NOMO-1 (cell line): Measurements from ENCODE around the gene SFMBT1.

Source experiments
- DNase-seq, 2 experiments: peaks; one replicate each; lab custom pipeline; 2025; ENCODE audit not compliant: unreplicated experiment in 2 of 2; lab: John Stamatoyannopoulos, UW

Gene SFMBT1, protein sequence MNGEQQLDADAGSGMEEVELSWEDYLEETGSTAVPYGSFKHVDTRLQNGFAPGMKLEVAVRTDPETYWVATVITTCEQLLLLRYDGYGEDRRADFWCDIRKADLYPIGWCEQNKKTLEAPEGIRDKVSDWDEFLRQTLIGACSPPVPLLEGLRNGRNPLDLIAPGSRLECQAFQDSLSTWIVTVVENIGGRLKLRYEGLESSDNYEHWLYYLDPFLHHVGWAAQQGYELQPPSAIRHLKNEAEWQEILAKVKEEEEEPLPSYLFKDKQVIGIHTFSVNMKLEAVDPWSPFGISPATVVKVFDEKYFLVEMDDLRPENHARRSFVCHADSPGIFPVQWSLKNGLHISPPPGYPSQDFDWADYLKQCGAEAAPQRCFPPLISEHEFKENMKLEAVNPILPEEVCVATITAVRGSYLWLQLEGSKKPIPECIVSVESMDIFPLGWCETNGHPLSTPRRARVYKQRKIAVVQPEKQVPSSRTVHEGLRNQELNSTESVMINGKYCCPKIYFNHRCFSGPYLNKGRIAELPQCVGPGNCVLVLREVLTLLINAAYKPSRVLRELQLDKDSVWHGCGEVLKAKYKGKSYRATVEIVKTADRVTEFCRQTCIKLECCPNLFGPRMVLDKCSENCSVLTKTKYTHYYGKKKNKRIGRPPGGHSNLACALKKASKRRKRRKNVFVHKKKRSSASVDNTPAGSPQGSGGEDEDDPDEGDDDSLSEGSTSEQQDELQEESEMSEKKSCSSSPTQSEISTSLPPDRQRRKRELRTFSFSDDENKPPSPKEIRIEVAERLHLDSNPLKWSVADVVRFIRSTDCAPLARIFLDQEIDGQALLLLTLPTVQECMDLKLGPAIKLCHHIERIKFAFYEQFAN

DNA sequence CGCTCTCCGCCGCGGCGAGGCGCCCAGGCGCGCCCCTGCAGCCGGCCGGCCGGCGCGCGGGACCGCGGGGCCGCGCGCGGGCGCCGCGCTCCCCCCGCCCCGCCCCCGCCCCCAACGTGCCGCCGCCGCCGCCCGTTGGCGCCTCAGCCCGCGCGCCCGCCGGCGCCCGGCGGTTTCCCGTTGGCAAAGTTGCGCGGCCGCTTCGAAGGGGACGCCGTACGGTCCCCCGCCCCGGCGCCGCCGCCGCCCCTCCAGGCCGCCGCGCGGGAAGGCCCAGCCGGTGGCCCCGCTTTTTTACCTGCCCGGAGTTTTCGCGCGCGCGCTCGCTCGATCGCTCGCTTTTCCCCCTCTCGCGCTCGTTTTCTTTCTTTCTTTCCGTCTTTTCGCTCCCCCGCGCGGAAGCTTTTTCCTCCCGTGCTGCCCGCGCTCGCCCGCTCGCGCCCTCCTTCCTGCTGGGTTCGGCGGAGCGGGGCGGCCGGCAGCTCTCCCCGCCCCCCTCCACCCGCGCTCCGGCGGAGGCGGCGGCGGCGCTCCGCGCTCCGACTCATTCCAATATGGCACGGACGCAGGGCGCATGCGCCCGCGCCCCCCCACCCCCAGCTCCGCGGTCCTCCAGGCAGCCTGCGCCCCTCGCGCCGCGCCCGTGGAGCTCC is at the start of gene SFMBT1:
TSS of gene SFMBT1 (minus strand) at position 556 of the 653 bp plus-strand sequence. CDS start 76,945 bp downstream, outside the sequence.
- DNase-seq = peak; percentile 39 to 54

DNA sequence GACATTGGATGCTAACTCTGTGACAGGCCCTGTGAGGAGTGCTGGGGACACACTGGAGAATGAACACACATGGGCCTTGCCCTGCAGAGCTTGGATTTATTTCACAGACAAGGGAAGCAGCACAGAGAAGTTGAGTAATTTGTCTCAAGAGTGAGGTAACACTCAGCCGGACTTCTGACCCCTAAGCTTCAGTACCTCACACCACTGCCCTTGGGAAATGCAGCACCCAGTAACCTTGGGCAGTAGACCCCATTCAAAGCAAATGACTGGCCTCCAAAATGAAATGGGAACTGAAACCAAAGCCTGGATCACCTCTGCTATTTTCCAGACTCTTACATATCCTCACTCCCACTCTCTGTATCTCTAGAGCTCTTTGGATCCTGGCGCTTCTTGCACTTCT is 47.1 kb upstream of the SFMBT1 start:
- peak in 1 of 2 experiments; percentile 30 for DNase-seq

DNA sequence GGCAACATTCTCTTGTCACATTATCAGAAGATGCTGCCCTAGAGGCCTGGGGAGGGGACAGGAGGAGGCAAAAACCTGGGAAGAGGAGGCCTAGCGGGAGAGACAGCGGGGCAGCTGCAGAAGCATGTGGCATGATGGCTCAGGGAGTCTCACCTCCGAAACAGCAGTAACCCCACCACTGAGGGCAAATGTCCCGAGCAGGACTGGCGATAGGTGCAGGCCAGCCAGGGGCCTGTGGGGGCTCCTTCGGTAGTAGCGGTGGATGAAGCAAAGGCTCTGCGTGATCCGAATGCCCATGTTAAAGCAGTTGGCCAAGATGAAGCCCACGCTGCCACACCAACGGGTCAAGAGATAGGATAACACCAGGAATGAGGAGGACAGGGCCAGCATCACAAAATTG is 46.3 kb upstream of the SFMBT1 start:
- no peak for DNase-seq

DNA sequence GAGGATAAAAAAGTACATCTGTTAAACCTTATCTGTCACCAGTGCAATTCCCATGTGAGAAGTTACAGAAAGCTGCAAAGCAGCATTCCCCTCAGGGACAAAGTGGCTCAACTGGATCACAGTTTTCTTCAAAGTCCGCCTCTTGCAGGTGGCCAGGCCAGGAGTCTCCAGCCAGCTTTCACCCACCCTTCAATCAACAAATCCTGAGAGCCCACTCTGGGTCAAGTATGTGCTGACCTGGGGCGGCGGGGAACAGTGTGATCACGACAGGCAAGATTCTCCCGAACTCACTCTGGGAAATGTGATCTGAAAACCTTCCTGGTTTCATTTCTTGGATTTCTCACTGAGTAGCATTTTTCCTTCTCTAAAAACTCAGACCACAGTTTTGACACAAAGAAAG is 45.1 kb upstream of the SFMBT1 start:
- DNase-seq = no peak

DNA sequence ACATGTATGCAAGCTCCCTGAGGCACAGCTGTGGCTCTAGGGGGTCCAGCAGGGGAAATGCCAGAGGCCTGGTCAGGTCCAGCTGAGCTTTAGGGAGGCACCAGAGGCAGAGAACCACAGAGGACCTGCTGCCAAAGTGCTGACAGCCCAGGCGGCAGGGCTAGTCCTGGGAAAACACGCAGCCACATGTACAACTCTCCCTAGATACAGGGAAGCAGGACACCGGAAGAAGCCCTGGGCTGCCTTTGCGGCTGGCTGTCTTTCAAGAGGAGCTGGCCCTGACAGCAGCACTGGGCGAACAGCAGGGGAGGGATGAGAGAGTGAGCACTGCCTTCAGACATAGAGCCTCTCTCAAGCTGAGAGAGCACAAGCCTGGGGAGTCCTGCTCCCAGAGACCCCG is 43.6 kb upstream of the SFMBT1 start:
- DNase-seq = no peak

DNA sequence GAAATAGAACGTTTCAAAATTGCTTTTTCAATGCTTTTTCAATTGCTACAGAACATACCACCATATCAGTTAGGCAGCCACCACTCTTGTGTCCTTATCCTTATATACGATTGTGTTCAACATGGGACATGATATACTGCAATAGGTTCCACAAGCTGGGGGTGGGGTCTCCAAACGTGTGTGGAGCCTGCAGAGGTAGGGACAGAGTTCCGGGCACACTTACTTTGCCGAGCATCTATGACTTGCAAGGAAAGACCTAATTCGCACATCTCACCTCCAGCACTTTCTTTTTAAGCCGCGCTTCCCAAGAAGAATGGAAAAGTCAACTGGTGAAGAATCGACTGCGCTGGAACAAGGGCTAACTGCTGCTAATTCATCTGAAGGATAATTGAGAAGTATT is 39.6 kb upstream of the SFMBT1 start:
- DNase-seq = no peak

DNA sequence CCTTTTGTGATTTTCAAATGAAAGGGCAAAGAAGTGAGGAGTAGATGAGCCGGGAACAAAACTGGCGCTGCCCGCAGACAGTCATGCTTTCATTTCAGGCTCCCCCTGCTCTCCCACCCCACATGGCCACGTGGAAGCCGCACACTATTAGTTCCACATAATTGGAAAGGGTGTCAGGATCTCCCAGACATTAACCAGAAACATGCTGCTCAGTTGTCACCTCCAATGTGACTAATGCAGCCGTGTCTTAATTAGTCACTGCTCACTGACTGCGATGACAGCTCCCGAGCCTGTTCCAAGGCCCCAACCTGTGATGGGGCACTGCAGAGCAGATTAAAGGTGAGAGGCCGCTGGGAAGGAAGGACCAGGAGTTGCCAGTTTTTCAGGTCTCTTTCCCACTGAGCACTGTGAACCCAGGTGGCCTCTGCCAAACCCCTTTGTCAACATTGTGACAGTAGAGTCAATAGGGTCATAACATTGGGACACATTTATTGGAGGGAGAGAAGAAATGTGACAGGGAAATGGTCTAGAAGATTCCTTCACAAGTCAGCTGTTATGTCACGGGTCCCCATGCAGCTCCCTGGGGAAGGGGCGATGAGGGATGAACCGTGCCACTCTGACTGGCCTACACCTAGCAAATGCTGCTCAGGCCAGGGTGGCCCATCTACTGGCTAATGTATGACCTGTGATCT is 38.6 kb upstream of the SFMBT1 start:
- DNase-seq = no peak

DNA sequence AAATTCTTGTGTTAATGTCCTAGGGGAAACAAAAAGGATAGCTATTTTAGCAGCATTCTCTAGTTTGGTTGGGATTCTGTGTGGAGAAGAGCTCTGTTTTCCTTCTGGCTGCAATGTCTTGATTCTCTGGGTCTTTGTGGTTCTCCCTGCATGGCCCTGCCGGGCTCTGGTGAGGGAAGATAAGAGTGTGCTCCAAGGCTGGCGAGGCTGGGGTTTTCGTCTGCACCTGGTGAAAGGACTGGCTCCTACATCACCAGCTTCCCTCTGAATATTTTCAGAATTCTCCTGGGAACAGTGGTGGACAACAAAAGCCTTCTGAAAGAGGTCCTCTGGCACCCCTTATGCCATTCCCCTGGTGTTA is 38.1 kb upstream of the SFMBT1 start:
- DNase-seq = no peak

DNA sequence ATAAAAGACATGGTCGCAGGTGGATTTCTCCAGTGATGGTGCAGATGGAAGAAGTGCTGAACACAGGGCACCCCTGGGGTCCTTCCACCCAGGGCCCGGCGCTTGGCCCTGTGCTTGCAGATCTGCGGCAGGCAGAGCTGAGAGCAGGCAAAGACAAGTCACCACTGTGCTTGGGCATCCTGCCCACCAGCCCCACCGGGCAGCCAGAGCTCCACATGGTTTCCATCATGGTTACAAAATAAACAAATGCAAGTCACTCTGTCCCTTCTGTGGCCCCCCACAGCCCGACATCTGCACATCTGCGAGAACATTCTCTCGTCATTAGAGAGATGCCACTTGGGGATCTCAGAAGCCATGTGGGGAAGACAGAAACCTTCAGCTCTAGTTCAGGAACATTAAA is 37.6 kb upstream of the SFMBT1 start:
- no peak for DNase-seq

DNA sequence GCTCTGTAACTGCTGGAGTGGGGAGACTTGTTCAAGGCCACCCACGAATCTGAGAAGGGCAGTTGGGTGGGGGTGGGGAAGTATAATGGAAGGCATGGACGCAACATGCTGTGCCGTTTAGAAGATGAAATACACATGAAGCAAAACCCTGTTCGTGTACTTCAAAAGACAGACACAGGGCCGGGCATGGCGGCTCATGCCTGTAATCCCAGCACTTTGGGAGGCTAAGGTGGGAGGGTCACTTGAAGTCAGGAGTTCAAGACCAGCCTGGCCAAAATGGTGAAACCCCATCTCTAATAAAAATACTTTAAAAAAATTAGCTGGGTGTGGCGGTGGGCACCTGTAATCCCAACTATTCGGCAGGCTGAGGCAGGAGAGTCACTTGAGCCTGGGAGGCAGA is 36.9 kb upstream of the SFMBT1 start:
- no peak for DNase-seq

DNA sequence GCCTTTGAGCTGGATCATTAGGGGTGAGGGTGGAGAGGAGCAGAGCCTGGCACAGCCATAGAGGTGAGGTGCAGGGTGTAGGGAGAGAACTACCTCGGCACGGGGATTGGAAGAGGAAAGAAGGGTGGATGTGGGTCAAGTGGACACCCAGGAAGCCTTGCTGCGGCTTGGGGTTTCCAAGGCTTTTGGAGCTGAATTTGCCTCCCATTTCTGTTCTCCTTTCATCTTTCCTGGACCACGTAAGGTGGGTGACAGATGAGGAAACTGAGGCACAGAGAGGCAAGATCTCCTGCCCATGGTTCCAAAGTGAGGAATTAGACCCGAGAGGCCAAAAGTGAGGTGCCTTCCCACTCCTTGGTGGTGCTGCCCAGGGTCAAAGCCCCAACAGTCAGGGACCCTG is 35.4 kb upstream of the SFMBT1 start:
- DNase-seq = no peak

DNA sequence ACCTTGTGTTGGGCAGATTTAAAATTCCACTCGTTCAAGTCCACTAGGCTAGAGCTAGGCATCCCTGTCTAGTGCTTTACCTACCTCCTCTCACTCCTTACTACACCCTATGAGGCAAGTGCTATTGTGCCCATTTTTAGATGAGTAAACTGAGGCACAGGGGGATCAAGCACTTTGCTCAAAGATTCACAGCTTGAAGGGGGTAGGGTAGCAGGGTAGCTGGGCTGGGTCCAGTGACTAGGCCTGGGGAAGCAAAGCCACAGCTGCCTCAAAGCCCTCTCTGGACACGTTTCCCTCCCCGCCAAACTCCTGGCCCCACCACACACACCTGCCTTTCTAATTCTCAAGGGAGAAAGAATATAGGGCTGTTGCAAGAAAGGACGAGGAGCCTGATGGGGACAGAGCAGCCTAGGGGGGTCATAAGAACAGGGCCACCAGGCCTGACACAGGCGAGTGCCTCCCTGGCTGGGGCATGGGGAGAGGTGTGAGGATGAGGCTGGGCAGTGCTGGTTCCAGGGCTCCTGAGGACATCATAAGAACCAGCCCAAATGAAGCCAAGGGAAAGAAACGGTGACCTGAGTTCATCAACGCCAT is 34.8 kb upstream of the SFMBT1 start:
- no peak for DNase-seq

DNA sequence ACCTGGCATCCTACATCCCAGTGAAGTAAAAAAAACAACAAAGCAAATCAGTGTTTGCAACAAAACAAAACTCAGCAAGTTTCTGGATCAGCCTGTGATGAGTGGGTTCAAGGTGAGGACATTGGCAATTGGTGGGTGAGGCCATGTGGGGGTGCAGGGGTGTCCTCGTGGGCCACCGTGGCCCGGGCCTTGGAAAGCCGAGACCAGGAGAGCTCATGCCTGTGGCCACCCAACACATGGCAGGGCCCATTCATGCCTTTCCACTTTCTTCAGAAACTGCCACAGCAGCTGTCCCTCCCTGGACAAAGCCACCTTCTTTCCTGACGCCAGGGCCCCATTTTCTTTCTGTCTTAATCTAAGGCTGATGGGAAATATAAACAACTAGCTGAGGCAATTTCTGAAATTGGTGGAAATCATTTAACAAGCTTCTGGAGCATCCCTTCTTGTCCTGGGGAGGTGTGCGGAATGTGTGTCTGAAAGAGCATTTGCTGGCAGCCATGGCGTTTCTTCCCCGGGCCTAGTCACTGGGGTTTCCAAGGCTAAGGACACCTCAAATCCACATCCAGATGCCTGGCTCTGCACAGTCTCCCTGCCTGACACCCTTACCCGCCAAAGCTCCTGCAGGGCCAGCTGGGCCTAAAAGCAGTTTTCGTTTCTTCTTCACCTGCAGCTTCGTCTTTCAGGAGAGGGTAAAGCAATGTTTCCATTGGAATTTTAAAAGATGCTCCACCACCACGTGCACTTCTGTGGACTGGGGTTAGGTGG is 34.1 kb upstream of the SFMBT1 start:
- DNase-seq = no peak

DNA sequence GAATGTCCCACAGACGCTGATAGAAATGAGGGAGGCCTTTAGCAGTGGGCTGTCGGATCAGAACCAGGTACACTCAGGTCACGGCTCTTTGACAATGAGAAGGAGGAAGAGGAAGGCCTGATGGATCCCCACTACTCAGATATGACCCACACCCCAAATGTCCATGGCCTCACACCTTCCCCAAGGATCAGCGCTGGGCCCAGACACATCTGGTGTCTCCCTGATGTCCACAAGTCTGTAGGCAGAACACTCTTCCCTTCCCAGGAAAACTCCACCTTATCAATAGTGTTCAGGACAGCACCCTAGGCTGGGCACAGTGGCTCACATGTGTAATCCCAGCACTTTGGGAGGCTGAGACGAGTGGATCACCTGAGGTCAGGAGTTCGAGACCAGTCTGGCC is 33.3 kb upstream of the SFMBT1 start:
- DNase-seq = no peak

DNA sequence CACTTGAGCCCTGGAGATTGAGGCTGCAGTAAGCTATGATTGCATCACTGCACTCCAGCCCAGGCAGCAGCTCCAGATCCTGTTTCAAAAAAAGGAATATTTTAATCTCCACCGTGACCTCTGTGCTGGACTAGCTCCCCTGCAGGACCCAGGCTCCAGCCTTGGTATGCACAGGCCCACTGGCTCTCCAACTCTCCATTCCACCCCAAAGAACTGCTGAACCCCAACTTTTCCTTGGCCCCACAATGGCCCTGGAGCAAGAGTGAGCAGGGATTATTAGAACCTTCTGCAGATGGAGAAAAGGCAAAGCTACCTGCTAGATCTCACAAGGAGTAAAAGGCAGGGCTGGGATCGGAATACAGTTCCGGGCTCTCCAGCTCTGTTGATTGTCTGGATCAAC is 32.8 kb upstream of the SFMBT1 start:
- DNase-seq = no peak

DNA sequence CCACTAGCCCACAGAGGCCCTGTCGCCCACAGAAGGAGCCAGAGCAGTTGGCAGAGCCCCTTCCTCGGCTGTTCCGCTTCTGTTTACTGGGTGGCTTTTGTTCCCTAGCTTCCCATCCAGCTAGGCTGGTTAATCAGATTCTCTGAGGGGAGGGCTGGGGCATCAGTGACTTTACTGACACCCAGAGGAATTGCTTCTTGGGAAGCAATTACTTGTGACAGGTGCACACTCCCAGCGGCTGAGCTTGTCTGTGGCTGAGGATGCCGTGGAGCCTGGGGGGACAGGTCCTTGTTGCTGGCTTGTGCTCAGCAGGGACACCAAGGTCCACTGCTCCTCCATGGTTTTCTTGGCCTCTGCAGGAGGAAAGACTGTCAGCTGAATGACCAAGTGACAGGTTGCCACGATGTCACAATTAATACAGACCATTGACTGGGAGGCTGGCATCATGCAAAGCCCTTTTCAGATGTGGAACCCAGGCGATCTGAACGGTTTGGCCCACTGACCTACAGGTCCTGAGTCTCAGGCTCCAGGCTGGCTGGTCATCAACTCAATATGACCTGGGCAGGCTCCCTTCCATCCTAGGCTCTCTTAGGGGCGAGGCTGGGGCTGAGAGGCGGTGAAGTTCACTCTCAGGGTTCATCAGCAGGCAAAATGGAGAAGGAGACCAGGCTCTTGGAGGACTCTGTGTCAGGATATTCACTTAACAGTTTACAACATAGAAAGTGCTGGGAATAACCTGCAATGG is 31.8 kb upstream of the SFMBT1 start:
- DNase-seq = no peak

DNA sequence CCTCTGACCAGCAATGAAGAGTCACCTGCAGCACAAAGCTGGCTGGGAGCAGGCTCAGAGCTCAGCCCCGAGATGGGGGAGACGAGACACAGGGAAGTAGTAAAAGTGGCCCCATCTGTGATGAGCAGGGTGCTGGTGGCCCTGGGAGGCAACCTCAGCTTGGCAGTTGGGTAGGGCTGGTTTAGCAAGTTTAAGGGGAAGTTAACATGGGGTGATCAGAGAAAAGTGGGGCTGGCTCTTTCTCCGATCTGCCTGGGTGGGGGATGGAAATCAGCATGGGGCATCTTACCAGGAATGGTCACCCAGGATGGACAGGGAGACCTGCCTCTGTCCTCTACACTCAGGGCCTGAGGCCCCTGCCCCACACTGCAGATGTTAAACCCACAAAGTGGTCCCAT is 29.9 kb upstream of the SFMBT1 start:
- no peak for DNase-seq

DNA sequence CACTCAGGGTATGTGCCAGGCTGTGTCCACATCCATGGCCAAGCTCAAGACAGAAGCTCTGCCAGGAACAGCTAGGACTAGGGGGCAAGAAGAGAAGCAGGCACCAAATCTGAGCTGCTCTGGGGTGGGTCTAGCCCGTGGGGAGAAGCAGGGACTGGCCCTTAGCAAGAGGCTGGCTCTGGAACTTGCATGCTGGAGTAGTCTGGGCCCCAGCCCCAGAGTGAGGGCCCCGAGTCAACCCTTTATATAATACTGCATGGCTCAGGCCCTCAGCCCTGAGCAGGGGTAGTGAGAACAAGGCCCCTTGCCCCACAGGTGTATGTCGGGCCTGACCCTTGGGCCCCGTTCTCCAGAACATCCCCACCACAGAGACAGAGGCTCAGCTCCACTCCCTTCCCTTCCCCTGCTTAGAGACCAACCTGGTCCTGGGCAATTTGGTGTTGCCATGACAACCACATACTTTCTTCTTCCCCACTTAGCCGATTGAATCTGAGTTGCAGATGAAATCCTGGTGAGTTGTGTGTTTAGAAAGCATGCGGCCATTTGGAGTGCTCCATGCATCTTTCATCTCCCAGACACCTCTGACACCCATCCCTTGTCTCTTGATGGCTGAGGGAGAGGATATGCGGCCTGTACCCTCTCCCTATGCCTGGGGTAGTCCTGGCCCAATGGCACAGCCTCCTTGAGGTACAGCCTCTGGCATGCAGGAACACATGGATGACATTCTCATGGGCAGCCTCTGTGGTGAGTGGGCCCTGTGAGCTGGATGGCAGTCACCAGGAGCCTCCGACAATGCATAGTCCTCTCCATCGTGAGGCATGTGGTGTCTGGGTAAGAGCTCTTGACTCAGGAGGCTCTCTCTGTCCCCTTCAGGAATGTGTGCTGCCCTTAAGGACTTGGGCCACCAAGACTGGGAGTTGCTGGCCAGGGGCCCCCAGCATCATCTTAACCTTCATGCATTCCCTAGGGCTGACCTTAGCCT is 29.2 kb upstream of the SFMBT1 start:
- no peak for DNase-seq
